SK-N-SH (cell line): ENCODE data around the gene LOXL4.

ENCODE experiments used
- CHD2 ChIP-seq: fragments of 150-350 bp; IDR thresholded peaks from 2 replicates; pipeline ENCODE4 v1.6.1; 2018; ENCODE audit warnings: low read length; ENCODE audit not compliant: partially characterized antibody
- CTCF ChIP-seq: fragments of 200-600 bp; sonication (generic); IDR thresholded peaks from 2 replicates; pipeline ENCODE4 v1.6.1; 2017; ENCODE audit warnings: antibody characterized with exemption, mild to moderate bottlenecking, moderate library complexity
- EZH2phosphoT487 ChIP-seq: fragments of 200-600 bp; sonication (generic); IDR thresholded peaks from 2 replicates; pipeline ENCODE4 v1.6.1; 2017; ENCODE audit warnings: low read depth, mixed run types, mild to moderate bottlenecking, antibody characterized with exemption, moderate library complexity, borderline replicate concordance
- NFIC ChIP-seq: IDR thresholded peaks from 2 replicates; pipeline ENCODE4 v1.4.0; 2012; ENCODE audit warnings: borderline replicate concordance

GRCh38 chr10:98223874-98224273 is 44.1 kb downstream of the LOXL4 start:
- TF ChIP-seq CTCF (no peak), CHD2 (no peak), EZH2phosphoT487 (no peak), NFIC (no peak)
